Thyroid gland (tissue), 4 donors: ENCODE data around the gene IL34.
"Not testable (repeated sequence)": the region's sequence is repeated elsewhere in the genome, so short reads cannot be mapped to it uniquely, and the experiment has no call there.

Source experiments
- POLR2A ChIP-seq, 2 donors: fragments of 450-650 bp; IDR thresholded peaks; one replicate each; pipeline ENCODE4 v1.6.1; 2017; ENCODE audit warnings: antibody characterized with exemption in 2 of 2, mild to moderate bottlenecking in 2 of 2, moderate library complexity in 1 of 2
- TF ChIP-seq, protein P1 (sequence below), 6 experiments: fragments of 200-600 bp in 3 of 6; fragments of 450-650 bp in 3 of 6; sonication (generic) in 3 of 6; IDR thresholded peaks; one replicate each; pipeline ENCODE4 v1.5.1; 2016 to 2019; ENCODE audit warnings: antibody characterized with exemption in 6 of 6, mild to moderate bottlenecking in 2 of 6, inconsistent platforms in 1 of 6, moderate library complexity in 1 of 6

DNA sequence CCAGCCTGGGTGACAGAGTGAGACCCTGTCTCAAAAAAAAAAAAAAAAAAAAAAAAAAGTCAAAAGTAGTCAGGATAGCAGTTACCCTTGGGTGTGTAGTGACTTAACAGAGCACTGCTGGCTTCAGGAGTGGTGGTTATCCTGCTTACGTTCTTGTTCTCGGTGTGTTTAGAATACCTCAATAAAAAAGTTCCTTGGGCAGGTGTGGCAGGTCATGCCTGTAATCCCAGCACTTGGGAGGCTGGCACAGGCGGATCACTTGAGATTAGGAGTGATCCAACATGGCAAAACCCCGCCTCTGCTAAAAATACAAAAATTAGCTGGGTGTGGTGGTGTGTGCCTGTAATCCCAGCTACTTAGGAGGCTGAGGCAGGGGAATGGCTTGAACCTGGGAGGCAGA, 24.6 kb downstream of the IL34 start:
- TF ChIP-seq, protein P1, sequence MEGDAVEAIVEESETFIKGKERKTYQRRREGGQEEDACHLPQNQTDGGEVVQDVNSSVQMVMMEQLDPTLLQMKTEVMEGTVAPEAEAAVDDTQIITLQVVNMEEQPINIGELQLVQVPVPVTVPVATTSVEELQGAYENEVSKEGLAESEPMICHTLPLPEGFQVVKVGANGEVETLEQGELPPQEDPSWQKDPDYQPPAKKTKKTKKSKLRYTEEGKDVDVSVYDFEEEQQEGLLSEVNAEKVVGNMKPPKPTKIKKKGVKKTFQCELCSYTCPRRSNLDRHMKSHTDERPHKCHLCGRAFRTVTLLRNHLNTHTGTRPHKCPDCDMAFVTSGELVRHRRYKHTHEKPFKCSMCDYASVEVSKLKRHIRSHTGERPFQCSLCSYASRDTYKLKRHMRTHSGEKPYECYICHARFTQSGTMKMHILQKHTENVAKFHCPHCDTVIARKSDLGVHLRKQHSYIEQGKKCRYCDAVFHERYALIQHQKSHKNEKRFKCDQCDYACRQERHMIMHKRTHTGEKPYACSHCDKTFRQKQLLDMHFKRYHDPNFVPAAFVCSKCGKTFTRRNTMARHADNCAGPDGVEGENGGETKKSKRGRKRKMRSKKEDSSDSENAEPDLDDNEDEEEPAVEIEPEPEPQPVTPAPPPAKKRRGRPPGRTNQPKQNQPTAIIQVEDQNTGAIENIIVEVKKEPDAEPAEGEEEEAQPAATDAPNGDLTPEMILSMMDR (IDR thresholded peaks at IDR 0.05), result not testable (repeated sequence)
- not testable (repeated sequence) for TF ChIP-seq POLR2A (IDR thresholded peaks at IDR 0.05)
